NCI-H226 (cell line): ENCODE measurements around the gene TPI1.

Experiments used
- DNase-seq: peaks from one replicate; pipeline ENCODE4 v3.0.0-alpha.2; 2015

The TPI1 gene

GRCh38 chr12:6867413-6868210, at the start of gene TPI1:
Gene TPI1, plus strand, starts transcription at chr12:6867531. Its CDS starts 36 bp downstream, at chr12:6867567.
- DNase-seq = peak; percentile 47

GRCh38 chr12:6817662-6818157, 49.6 kb upstream of the TPI1 start:
- DNase-seq = no peak

- no peak for DNase-seq
Measured at GRCh38 chr12:6818222-6818621, 49.1 kb upstream of the TPI1 start.

GRCh38 chr12:6818645-6819044, 48.7 kb upstream of the TPI1 start:
- no peak for DNase-seq

GRCh38 chr12:6819106-6820030, 48.0 kb upstream of the TPI1 start:
- DNase-seq = no peak

GRCh38 chr12:6820166-6820565, 47.2 kb upstream of the TPI1 start:
- DNase-seq = no peak

GRCh38 chr12:6821591-6822425, 45.5 kb upstream of the TPI1 start, which contains the start of gene GPR162:
Gene GPR162, plus strand, starts transcription at chr12:6821821. Its CDS starts 2,078 bp downstream, at chr12:6823899.
- DNase-seq = no peak

GRCh38 chr12:6822426-6823135, 44.8 kb upstream of the TPI1 start:
- DNase-seq = no peak

- peak; percentile 20 for DNase-seq
Measured at GRCh38 chr12:6823182-6824084, 43.9 kb upstream of the TPI1 start.

GRCh38 chr12:6824085-6824775, 43.1 kb upstream of the TPI1 start:
- DNase-seq = no peak

GRCh38 chr12:6824901-6825381, 42.4 kb upstream of the TPI1 start:
- DNase-seq = no peak

GRCh38 chr12:6825398-6826124, 41.8 kb upstream of the TPI1 start:
- DNase-seq = peak; percentile 60

- no peak for DNase-seq
Measured at GRCh38 chr12:6826125-6826733, 41.1 kb upstream of the TPI1 start.

- DNase-seq = no peak
Measured at GRCh38 chr12:6826734-6827436, 40.4 kb upstream of the TPI1 start.

- peak; percentile 63 for DNase-seq
Measured at GRCh38 chr12:6827437-6827911, 39.9 kb upstream of the TPI1 start.

- DNase-seq = peak; percentile 24
Measured at GRCh38 chr12:6827982-6828780, 39.1 kb upstream of the TPI1 start, which contains the start of gene P3H3. Gene P3H3, plus strand, starts transcription at chr12:6828407. Its CDS starts 34 bp downstream, at chr12:6828441.
